GM10847 (cell line): Measurements from ENCODE around the gene ACOT7.

ENCODE experiments used
- POLR2A ChIP-seq: IDR thresholded peaks from 2 replicates; pipeline ENCODE4 v1.6.1; 2011; ENCODE audit not compliant: insufficient read length; ENCODE audit errors: extremely low read depth

Gene ACOT7

DNA sequence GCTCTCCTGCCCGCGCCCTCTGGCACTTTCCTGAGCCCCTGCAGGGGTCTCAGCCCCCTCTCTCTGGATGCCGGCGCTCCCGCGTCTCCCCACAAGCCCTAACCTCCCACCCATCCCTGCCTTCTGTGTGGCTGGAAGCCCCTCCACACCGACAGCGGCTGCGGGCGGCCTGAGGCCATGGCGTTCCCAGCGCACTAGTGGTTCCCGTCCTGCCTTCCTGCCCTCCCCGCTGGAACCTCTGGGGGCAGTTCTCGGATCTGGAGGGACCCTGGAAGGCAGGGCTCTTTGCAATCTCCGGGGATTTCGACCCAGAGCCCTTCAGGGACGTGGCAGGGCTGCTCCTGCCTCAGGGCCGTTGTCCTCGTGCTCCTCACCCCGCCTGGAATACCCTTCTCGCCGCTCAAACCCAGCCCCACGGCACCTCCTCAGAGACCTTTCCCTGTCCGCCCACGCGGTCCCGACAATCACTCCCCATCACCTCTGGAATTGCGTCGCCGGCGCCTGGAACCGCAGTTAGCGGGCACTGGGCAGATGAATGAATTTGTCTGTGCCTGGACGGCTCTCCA is 30.5 kb upstream of the ACOT7 start:
- no peak for TF ChIP-seq POLR2A

DNA sequence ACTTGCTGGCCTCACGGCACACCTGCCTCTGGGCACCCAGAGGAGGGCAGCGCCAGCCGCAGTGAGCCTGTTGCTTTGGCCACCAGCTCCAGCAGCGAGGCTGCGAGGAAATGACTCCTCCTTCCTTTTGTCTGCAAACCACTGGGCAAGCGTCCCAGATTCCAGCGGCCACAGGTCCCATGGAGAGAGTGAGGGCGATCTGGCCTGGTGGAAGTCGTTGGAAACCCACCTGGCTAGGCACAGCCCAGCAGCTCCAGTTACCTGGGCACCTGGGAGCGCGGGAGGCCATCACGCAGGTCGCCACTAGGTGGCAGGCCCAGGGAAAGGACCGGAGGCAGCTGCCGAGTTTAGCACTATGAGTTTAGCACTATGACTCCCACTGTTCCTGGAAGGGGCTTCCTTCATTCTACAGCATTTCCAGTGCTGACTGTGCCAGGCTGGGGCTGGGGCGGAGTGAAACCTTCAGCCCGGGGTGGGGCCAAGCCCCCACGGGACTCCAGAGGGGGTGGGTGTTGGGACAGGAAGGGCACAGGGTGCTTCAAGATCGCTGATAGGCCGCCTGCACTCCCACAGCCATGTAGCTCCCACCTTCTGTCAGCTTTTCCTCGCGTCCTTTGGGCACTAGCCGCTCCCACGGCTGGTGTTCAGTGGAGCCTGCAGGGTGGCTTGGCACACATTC is 29.9 kb upstream of the ACOT7 start:
- no peak for TF ChIP-seq POLR2A

DNA sequence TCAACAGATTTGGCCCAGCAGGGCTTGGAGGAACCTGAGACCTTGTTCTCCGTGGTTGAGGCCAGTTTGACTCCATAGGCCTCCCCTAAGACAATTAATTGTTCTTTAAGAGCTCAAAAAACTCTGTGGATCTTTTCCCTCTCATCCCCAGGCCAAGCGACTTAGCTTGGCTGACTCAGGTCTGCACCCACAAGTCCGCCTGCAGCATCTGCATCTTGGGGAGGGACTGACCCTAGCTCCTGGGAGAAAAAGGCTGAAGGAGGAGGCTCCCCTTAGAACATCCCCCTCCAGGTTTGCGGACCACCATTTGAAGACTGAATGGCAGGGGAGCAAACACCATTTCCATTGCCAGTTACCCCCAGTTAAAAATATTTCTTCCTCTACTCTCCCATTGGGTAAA is 27.7 kb upstream of the ACOT7 start:
- no peak for TF ChIP-seq POLR2A

DNA sequence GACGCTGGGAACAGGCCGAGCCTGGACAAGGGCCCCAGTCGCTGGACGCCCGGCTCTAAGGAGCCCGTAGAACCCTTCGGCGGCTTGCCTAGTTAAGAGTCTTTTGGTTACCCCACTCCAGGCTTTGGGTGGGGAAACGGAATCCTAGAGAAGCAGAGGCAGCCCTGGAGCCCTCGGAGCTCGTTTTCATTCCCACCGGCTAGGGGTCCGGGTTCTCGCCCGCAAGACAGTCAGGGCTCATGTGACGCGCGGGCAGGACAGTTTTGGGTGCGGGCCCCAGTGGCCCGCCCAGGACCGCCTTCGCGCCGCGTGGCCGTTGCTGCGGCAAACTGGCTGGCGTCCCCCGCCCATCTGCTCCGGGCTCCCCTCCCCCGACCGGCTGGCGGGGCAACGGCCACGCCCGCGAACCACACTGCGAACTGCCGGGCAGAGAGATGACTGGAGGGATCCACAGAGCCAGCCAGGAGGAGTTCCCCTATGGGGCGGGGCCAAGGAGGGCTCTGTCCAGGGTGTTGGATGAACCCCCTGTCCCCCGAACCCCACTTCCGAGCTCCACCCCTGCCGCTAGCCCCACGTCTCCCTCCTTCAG is 27.0 kb upstream of the ACOT7 start:
- TF ChIP-seq POLR2A, result no peak

DNA sequence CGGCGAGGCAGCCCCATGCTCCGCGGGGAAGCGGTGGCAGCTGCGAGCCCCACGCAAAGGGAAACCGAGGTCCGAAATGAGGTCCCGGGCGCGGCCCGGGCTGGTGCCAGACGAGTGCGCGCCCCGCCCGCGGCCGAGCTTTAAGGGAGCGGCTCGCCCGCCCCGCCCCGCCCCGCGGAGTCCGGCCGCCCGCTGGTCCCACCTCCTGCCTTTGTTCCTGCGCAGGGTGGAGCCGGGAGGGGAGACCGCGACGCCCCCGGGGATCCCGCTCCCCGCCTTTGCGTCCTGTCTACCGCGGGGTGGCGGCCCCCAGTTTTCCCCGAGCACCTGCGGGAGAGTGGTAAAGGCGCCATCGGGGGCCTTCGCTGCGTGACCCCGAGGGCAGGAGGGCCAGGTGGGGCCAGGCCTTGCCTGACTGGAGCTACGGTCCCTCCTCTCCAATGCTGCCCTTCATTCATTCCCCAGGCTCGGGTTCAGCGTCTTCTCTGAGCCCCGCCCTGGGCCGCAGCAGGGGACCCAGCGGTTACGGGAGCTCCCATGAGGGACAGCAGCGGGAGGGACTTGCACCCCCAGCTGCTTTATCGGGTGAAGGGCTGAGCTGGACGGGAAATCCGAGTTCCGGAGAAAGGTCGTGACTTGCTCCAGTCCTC is 26.4 kb upstream of the ACOT7 start, which contains the start of gene HES2:
HES2 (minus strand) TSS at position 116 of the 650 bp plus-strand sequence; CDS start at position 17, 99 bp downstream.
- no peak for TF ChIP-seq POLR2A

DNA sequence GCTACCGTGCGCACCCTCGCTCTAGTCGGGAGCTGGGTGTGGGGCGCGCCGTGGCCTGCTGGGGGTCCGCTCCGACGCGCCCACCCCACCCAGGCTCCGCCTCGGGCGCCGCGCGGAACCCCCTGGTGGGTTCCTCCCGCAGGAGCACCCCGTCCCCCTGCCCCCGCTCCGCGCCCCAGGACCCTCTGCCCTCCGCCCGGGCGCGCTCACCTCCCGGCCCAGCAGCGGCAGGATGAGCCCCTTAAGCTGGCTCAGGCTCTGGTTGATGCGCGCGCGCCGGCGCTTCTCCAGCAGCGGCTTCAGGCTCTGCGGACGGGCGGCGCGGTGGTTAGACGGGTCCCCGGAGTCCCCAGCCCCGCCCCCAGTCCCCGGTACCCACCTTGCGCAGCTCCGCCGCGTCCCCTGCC is 25.8 kb upstream of the ACOT7 start:
- no peak for TF ChIP-seq POLR2A

DNA sequence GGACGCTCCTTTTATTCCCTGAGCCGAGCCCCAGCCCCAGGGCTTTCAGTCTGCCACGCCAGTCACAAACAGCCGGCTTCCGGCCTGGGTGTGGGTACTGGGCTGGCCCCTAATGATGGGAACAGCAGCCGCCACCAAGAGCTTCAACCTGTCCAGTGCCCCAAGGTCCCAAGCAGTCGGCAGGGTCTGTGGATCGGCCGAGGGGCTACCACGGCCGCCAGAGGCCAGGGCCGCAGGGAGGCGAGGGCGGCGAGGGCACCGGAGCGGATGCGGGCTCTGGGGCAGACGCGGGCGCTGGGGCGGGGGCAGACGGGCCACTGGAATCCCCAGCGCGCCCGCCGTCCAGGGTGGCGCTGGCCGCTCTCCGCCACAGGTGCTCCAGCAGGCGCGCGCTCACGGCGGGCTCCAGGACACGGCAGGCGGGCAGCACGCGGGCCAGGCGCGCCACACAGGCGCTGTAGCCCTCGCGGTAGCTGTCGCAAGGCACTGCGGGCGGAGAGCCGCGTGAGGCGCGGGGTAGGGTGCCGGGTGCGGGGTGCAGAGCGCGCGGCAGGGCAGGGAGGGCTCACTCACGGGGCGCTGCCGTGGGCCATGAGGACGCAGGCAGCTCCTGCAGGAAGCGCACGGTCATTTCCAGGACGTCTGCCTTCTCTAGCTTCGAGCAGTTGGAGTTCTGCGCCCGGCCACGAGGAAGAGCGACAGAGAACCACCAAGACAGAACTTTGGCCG is 25.3 kb upstream of the ACOT7 start:
- no peak for TF ChIP-seq POLR2A

DNA sequence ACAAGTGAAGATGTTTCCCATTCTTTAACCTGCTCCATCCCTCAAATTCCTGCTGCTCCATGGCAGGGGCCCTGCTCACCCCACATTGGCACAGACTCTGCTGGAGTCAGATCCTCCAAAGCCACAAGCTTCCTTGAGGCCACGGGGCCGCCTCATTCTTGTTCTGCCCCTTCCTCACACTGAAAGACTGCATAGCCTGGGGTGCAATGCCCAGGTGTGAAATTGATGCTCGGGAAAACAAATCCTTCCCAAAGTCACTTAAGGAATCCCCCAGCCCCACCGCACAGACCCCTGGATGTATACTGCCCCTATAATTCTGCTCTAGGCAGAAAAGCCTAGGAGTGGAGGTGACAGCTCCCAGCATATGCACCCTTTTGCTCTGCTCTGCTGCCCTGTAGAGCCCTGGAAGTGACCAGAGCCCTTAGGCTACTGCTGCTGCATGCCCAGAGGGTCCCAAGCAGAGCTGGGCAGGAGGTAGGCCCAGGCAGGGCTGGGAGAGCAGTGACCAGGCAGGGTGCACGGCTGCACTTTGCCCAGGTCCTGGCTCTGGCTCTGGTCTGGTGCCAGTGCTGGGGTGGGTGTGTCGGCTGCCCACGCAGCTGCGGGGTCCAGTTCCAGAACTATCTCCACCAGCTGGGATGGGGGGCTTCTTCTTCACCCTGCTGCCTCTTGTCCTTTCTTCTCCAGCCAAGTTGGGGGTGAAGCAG is 24.5 kb upstream of the ACOT7 start:
- TF ChIP-seq POLR2A, result no peak

DNA sequence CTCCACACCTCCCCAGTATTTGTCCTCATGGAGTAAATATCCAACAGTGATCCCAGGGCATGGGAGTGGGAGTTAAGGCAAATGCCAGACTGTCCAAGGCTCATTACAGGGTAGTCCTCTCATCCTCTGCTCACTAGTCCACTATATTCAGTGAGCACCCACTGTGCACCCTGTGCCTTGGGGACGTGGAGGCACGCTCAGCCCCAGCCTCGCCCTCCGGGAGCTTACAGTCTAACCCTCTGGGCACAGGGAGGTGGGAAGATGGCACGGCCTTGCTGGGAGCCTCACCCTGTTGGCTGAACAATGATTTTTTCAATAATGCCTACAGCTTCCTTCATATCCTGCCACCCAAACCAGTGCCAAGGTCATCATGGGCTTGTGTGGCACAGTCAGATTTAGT is 23.3 kb upstream of the ACOT7 start:
- TF ChIP-seq POLR2A, result no peak

DNA sequence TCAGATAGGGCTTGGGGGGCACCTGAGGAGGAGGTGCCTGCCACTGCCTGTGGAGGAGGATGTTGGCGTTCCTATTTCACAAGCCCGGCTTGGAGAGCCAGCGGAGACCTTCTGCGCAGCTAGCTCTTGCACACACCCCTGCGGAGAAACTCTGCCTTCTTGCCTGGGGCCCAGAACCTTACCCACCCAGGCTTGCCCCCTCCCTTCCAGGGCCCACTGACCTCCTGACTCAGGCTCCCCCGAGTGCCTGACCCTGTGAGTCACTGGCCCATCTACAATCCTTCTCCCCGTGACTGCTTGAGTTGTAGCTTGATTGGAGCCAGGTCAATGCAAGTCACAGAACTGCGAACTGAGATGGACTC is 22.7 kb upstream of the ACOT7 start:
- TF ChIP-seq POLR2A, result no peak

DNA sequence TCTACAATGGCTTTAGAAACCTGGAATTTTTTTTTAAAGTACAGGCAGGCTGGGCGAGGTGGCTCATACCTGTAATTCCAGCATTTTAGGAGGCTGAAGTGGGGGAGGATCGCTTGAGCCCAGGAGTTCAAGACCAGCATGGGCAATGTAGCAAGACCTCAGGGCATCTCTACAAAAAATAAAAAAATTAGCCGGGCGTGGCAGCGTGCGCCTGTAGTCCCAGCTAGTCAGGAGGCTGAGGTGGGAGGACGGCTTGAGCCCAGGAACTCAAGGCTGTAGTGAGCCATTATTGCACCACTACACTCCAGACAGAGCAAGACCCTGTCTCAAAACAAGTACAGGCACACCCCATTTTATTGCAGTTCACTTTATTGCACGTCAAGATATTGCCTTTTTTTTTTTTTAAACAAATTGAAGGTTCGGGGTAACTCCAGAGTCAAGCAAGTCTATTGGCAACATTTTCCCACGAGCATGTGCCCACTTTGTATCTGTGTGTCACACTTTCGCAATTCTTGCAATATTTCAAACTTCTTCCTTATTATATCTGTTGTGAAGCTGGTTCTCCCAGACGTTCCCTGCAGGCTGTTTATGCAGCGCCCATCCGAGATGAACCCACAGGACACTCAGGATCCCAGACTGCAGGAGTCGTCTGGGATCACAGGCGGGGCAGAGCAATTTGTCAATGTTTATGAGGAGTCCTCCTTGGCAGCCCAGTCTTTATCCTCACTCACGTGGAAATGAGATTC is 21.5 kb upstream of the ACOT7 start:
- no peak for TF ChIP-seq POLR2A

DNA sequence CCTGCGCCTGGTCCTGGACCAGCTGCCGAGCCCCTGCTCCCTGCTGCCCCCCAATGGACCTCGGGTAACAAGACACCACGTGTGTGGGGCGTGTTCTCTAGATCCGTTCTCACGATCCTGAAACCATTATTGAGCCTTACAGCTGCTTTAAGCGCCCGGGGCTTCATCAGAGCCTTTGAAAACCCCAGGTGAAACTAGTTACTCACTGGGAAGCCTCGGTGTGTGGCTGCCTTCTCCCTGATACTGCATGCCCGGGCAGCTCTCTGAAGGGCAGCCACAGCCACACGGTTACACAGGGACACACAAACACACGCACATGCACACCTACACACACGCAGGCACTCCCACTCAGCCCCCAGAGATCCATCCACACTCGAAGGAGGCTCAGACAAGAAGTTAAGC is 20.9 kb upstream of the ACOT7 start:
- no peak for TF ChIP-seq POLR2A

DNA sequence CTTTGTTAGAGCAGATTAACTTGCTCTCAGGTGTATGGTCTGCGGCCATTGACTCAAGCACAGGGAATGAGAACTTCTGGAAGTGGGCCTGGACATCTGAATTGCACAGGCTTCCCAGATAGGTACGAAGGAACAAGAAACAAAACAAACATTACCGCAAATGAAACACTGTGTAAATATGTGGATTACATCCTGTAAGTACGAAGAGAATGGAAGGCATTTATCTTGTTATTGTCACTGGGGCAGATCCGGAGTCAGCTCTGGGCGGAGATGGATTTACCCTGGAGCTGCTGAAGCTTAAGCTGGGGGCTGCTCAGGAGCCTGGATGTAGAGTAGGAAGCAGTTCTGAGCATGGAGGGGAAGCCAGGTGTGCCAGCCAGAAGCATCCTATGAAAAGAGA is 19.3 kb upstream of the ACOT7 start:
- TF ChIP-seq POLR2A, result no peak

DNA sequence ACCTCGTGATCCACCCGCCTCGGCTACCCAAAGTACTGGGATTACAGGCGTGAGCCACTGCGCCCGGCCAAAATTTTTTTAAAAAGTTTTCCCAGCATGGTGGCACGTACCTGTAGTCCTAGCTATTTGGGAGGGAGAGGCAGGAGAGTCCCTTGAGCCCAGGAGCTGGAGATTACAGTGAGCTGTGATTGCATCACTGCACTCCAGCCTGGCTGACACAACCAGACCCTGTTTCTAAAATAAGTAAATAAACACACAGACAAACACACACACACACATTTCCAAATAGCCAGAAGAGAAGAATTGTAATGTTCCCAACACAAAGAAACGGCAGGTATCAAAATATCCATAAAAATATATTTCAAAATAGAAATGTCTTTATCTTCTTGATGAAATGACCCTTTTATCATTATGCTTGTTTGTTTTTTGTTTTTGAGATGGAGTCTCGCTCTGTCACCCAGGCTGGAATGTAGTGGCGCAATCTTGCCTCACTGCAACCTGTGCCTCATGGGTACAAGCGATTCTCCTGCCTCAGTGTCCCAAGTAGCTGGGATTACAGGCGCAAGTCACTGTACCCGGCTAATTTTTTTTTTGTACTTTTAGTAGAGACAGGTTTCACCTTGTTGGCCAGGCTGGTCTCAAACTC is 16.8 kb upstream of the ACOT7 start:
- no peak for TF ChIP-seq POLR2A
